Measurements from ENCODE around the gene GPR3.
A peak's percentile ranks its signal among the peaks of the same experiment; 100 is the strongest.
"Not testable (repeated sequence)": the region's sequence is repeated elsewhere in the genome, so short reads cannot be mapped to it uniquely, and the experiment has no call there.

Gene GPR3

GRCh38 chr1:27377760-27378495 is 14.5 kb upstream of the GPR3 start:
- no peak for DNase-seq (ENCODE audit: low read depth in 2 of 2)

- DNase-seq (ENCODE audit: low read depth in 2 of 2) = no peak
These were observed 12.8 kb upstream of the GPR3 start for GRCh38 chr1:27379564-27380122.

GRCh38 chr1:27380224-27380623 is 12.2 kb upstream of the GPR3 start:
- DNase-seq (ENCODE audit: low read depth in 2 of 2) = no peak

- DNase-seq (ENCODE audit: low read depth in 2 of 2) = no peak
These were observed 11.4 kb upstream of the GPR3 start for GRCh38 chr1:27380766-27381733.

- DNase-seq (ENCODE audit: low read depth in 2 of 2) = no peak
These were observed 10.3 kb upstream of the GPR3 start for GRCh38 chr1:27381969-27382762.

GRCh38 chr1:27383039-27383605 is 9.3 kb upstream of the GPR3 start, which contains the start of gene CD164L2:
Gene CD164L2, minus strand, starts transcription at chr1:27383333. Its CDS starts 94 bp downstream, at chr1:27383239.
- peak in 1 of 2 donors; percentile 37 for DNase-seq (ENCODE audit: low read depth in 2 of 2)

- no peak for DNase-seq (ENCODE audit: low read depth in 2 of 2)
These were observed 8.8 kb upstream of the GPR3 start for GRCh38 chr1:27383661-27384060.

- not testable (repeated sequence) for DNase-seq (ENCODE audit: low read depth in 2 of 2)
These were observed 7.6 kb upstream of the GPR3 start for GRCh38 chr1:27384797-27385196.

GRCh38 chr1:27388337-27389005 is 4.0 kb upstream of the GPR3 start:
- peak; percentile 51 to 69 for DNase-seq (ENCODE audit: low read depth in 2 of 2)

GRCh38 chr1:27391511-27392095 is 819 bp upstream of the GPR3 start:
- DNase-seq (ENCODE audit: low read depth in 2 of 2) = no peak

- DNase-seq (ENCODE audit: low read depth in 2 of 2) = no peak
These were observed 585 bp downstream of the GPR3 start for GRCh38 chr1:27392778-27393635.

GRCh38 chr1:27393641-27394281 is 1.3 kb downstream of the GPR3 start:
- no peak for DNase-seq (ENCODE audit: low read depth in 2 of 2)

- DNase-seq (ENCODE audit: low read depth in 2 of 2) = no peak
These were observed 1.8 kb downstream of the GPR3 start for GRCh38 chr1:27394282-27394658.

GRCh38 chr1:27394925-27395324 is 2.5 kb downstream of the GPR3 start:
- DNase-seq (ENCODE audit: low read depth in 2 of 2) = no peak

- peak; percentile 46 to 61 for DNase-seq (ENCODE audit: low read depth in 2 of 2)
These were observed 3.2 kb downstream of the GPR3 start for GRCh38 chr1:27395441-27396195.

GRCh38 chr1:27397110-27397509 is 4.7 kb downstream of the GPR3 start:
- DNase-seq (ENCODE audit: low read depth in 2 of 2) = no peak

GRCh38 chr1:27397749-27398148 is 5.3 kb downstream of the GPR3 start:
- DNase-seq (ENCODE audit: low read depth in 2 of 2) = no peak

Measured in stimulated activated CD8-positive, alpha-beta memory T cell treated with anti-CD3 and anti-CD28 coated beads, Interleukin-2, amount 100 ng/mL, for 48 hours (primary cell).